Putamen (tissue), 1 donor: ENCODE results near the gene LHFPL3.
"Not testable (repeated sequence)": the region's sequence is repeated elsewhere in the genome, so short reads cannot be mapped to it uniquely, and the experiment has no call there.

Experiments
- DNase-seq: peaks from one replicate; pipeline ENCODE4 v3.0.0-alpha.2; 2016; ENCODE audit warnings: low spot score

The LHFPL3 gene

DNA sequence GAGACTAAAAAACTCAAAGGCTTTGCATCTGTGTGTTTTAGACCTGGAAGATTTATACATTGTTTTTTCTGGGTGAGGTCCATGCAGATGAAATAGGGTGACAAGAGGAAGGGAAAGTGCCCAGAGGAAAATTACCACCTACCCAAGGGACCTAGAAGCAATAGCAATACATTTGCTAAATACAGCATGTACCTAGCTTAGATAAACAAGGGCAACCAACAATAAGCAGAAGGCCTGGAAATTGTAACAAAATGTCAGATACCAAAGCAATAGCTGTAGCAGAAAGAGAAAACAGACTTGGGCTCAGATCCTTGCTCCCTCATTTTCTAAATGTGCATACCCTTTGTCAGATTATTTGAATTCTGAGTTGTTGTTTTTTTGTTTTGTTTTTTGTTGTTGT lies 367.2 kb downstream of the LHFPL3 start:
- DNase-seq, result no peak

DNA sequence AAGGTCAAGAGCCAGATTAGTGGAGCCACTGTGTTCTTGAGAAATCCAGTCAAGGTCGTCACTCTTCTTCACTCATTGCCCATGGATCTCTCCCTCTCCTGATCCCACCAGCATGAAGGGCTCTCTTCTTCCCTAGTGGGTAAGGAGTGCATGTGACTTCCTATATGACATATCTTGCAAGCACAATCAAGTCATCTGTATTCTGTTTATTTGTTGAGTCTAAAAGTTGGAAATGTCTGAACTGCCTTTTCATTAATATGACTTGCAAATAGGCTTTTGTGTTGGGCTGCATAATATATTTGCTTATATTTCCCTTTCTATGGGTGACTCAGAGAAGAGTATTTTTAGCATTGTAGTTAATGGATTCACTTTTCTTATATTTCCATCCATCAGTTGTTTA lies 371.9 kb downstream of the LHFPL3 start:
- DNase-seq, result no peak

DNA sequence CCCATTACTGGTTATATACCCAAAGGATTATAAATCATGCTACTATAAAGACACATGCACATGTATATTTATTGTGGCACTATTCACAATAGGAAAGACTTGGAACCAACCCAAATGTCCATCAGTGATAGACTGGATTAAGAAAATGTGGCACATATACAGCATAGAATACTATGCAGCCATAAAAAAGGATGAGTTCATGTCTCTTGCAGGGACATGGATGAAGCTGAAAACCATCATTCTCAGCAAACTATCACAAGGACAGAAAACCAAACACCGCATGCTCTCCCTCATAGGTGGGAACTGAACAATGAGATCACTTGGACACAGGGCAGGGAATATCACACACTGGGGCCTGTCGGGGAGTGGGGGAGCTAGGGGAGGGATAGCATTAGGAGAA lies 392.6 kb downstream of the LHFPL3 start:
- not testable (repeated sequence) for DNase-seq

DNA sequence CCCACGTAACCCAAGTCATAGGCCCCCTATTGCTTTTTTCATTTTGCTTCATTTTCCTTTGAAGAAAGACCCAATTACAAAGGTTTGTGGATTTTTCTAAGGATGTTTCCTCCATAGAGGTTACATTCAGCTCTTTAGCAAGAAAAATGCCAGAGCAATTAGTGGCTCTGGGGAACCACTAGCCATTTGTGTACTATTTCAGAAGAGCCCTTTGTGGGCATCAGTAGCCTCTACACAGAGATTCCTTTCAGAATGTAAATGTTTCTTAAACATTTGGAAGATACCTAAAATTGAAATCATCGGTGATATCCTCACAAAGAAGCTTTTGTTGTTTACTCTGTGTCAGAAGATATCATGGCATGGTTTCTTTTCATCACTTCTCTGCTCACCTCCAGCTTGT lies 394.6 kb downstream of the LHFPL3 start:
- no peak for DNase-seq

DNA sequence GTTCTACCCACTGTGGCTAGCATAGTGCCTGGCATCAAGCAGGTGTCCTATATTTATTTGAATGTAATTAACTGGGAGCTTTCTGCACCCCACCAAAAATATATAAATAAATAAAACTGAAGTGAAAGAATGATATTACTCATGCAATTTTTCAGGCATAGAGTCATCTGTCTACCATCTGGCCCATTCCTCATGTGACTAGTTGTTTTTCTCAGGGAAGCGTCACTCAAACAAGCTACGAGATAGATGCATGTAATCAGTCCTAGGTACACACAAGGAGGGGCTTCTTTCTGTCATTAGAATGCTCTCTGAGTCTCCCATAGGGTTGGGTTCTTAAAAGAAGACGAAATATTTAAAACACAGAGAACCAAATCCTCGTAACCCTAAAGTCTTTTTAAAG lies 430.1 kb downstream of the LHFPL3 start:
- DNase-seq, result no peak

DNA sequence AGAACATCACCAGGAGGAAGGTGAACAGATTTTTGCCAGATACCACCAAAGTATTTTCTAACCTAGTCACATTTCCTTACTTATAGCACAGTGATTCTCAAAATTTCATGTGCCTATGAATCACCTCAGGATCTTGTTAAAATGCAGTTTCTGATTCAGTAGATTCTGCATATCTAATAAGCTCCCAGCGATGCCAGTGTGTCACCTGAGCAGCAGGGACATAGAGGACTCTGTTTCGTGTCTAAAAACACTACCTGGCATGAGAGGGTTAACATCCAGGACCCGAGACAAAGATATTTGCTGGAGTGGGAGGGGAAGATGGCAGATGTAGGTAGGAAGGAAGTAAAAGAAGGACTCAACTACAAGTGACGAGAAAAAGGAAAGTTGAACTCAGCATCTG lies 433.5 kb downstream of the LHFPL3 start:
- DNase-seq, result no peak

DNA sequence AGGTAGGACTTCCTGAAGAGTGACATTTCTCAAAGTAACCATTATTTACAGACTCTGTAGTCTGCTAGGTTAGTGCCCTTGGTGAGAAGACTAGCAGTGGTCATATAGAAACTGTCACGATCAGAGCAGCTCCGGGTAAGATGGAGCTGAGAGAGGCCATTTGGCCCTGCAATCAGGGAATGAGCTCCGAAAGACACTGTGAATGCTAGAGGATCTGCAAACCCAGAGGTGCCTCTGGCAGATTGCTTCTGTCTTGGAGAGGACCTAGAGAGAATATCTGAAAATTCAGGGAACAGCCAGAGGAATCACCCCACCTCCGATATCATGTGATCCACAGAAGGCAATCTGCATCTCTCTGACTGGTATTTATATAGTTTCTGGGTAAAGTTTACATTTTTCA lies 438.7 kb downstream of the LHFPL3 start:
- no peak for DNase-seq

DNA sequence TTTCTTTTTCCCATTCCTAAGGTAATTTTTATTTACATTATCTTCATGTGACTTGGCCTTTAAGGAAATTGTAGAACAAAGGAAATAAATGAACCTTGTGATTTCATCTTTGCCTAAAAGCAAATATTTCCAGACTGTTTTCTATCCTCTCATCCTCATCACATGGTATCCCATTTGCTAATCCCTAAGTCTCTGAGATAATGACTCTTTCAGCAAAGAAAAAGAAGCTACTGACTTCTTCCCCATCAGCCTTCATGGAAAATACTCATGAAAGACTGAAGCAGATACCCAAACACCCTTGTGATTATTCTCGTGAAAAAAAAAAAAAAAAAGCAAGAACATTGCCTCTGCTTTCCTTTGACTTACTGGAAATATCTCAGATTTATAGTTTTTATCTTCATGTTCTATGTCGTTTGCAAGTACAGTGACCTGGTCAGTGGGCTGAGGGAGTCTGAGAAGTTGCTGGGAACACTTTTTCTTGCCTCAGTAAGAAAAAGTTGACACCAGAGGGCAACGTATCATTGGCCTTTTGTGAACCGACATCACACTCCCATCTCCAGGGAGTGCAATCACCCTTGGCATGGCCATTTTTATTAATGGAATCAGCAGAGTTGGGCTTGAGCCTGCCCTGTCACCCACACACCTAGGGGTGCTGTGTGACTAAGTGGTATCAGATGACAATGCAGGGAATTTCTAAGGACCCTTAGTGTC lies 439.6 kb downstream of the LHFPL3 start:
- peak; percentile 57 for DNase-seq

DNA sequence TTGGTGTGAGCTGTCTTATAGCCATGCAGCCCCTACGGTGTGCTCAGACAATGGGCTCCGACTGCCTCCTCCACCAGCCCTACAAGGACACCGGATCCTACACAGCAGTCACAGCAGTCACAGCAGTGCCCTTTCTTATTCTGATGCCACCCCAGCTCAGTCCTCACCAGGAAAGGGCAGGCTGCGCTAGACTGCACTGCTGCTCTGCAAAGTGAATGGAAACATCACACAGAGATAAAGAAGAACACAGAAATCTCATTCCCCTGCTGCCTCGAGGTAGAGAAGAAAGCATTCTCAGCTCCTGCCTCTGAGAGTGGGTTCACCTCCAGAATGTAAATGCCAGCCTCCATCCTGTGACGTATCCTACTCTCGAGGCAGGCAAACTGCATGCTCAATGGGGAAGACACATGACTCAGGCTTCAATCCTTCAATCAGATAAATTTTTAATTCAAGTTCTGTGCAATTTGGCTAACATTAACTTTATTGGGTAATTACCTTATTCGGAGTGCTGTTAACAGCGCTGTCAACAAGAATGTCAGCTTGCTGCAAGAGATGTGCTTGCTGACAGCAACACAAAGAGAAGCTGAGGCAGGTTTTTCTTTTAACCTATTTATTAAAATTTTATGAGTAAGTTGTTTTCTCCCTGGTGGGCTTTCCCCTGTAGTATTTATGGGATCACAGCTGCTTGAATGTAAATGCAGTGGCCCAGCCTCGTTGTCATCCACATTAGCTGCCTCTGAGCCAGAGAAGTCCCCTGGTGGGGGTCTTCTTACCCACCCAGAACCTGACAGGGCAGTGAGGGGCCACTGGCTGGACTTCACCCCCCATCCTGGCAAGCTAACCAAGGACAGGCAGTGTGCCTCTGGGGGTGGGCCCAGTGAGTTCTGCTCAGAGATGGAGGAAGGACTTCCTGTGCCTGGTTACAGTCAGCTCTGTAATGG lies 444.3 kb downstream of the LHFPL3 start:
- peak; percentile 86 for DNase-seq

DNA sequence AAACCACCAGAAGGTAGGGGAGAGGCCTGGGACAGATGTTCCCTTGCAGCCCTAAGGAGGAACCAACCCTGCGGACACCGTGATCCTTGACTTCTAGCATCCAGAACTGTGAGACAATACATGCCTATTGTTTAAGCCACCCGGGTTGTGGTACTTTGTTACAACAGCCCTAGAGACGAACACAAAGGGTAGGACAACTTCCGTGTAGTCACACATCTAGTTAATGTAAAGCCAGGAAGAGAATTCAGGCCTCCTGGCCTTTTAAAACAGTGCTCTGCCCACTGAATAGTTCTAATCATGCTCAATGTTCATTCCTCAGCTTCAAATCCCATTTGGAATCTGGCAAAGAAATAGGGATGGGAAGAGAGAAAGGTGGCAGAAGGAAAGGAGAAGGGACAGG lies 445.4 kb downstream of the LHFPL3 start:
- DNase-seq, result no peak

DNA sequence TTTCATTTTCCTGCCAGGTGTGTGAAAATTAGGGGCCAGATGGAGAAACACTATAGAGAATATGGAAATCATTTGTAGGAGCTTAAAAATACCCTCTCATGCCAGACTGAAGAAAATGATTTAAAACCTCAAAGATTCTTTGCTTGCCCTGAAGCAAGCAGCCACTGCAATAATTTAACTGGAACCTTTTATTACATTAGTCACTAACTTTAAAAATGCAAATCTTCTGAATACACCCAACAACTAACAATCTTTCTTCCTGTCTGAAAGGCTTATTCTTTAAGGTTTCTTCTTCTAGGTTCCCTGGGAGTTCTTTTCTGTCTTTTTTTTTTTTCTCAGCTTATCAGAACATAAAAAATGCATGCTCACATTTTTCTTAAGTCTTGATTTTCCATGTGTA lies 447.1 kb downstream of the LHFPL3 start:
- DNase-seq, result no peak

DNA sequence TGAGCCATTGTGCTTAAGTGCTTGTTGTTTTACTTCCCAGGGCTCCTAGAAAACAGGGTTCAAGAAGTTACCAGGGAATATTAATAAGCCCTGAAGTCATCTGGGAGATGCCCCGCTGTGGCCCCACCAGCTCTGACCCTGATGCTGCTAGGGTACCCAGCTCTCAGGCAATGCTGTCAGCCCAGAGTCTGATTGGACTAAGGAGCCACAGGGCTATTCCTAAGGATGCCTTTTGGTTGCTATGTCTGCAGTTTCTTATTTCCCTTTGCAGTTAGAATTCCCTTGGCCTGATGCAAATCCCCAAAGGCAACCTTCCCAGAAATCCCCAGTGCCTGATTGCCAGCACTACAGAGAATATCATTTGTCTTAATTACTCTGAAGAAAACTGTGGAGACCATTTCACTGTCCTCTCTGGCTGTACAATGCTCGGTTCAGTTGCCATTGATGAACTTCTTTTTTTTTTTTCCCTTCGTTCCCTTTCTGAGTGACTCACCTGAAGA lies 448.9 kb downstream of the LHFPL3 start:
- DNase-seq, result no peak

DNA sequence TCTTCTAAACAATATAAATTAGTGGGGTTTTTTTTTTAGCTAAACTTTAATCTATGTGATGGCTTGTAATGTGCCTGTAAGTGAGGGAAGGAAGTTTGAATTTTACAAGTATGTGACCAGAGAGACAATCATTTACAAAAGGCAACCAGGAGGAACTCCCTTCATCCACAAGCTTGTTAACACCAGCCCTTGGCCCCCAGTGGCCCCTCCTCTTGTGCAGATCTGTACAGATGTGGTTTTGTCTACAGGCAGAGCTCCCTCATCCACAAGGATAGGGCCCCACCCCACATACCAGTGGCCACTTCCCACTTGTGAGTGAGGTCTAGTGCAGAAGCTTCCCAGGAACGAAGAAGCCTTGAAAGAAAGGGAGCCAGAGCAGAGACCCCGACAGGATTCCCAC lies 451.5 kb downstream of the LHFPL3 start:
- no peak for DNase-seq

DNA sequence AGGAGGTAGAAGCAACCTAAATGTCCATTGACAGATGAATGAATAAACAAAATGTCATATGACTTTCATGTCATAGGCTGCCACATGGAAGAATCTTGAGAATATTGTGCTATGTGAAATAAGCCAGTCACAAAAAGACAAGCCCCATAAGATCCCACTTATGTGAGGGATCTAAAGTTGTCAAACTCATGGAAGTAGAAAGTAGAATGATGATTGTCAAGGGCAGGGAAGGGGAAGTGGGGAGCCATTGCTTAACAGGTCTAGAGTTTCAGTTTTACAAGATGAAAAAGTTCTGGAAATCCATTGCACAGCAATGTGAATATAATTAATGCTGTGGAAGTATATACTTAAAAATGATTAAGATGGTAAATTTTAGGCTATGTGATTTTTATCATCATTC lies 456.3 kb downstream of the LHFPL3 start:
- no peak for DNase-seq

DNA sequence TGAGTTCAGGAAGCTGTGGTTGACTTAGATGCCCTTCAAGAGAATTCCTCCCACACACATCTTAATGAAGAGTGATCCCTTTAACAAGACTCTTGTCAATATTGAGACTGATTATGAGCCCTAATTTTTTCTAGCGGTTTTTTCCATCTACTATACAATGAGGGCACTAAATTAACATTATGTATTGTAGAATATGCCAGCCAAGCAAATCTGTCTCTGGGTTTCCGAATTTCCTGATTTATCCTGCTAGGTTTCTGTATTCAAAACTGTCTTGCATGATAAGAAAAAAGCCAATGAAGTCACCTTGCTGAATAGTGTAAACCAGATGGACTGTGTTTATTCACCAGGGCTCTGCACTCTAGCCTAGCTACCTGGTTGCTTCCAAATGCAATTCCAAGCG lies 461.4 kb downstream of the LHFPL3 start:
- no peak for DNase-seq

DNA sequence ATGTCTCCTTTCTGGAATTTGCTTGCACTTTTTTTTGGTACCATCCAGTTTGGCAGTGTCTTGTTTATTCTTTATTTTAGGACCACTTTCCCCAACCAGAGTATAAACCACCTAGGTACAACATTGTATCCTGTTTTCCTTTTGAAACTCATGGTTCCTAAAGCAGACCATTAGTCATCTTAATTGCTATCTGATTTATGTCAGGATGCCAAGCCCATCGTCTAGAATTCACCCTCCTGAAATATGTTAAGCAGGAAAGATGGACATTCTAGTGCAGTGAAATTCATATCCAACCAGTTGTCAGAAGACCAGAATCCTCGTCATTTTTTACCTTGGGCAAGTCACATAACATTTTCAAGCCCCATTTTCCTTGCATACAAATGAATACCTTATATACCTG lies 462.0 kb downstream of the LHFPL3 start:
- no peak for DNase-seq

DNA sequence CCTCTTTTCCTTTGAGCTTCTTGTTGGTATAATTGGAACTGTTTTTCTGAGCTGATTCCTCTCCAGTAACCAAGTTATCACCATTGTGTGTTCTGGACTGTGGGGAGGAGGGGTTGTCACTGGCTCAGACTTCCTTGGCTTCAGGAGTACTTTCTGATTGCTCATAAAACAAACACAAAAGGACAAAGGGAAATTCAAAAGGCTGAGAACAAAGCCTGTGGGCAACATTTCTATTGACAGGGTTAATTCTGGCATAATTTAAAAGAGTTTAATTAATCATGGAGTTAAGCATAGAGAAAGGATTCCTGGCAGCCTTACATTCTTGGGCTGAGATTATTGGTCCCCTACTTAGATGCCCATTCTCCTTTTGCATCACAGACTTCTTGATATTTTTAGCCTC lies 462.7 kb downstream of the LHFPL3 start:
- no peak for DNase-seq

DNA sequence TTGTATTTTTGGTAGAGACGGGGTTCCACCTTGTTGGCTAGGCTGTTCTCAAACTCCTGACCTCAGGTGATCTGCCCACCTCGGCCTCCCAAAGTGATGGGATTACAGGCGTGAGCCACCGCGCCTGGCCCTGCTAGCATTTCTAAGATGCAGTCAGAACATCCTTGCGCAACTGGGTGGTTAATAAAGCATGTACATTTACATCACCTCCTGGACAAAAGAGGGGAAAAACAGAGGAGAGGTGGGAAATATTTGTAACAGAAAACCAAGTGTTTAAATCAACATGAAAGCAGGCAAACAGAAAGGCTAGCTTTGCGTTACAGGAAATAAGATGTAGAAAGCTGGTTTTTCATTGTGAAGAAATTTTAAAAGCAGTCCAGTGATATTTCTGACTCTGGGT lies 464.7 kb downstream of the LHFPL3 start:
- no peak for DNase-seq

DNA sequence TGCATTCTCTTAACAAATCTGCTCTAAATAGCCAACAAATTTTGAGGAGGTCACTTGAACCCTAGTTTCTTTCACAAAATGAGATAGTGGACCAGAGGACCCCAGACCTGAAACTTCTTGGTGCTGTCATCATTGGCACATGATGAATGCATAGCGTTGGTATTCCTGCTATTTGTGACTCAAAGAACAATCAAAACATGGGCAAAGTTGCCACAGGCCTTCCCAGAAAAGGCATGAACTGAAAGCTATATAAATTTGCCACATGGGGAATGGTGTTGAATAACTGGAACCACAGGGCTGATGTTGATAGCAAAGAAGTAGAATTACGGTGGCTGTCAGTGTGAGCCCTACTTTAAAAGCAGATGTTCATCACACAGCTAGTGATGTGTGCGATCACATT lies 465.8 kb downstream of the LHFPL3 start:
- no peak for DNase-seq

DNA sequence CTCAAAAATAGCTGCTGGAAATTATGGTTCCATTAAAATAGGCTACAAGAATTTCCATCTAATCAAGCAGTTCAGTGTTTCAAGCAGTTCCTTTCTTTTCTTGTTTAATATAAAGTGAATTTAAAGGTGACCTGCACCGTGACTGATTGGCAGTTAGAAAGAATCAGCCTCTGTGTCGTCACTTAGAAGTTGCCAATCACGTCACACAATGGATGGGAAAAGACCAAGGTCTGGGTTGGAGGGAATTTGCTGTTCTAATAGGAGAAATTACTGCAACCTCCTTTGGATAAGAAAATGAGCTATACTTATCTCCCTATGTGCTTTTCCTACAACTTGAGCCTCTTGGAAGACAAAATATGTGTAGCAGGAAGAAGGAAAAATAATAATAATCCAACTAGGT lies 466.2 kb downstream of the LHFPL3 start:
- DNase-seq, result no peak

DNA sequence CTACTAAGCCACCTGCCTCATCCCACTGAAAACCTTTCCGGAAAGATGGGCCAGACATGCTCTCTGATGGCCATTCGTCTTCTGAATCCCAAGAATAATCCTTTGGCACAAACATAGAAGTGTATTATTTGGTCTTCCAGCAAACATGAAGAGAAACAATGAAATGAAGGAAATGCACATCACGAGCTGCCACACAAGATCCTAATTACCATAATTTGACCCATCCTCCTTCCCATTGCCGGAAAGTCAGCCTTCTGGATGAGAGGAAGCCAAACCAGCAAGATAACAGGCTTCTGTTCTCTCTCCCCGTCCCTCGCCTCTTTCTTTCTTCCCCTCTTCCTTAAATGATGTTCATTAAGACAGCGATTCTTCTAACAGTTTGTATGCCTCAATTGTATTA lies 466.7 kb downstream of the LHFPL3 start:
- peak; percentile 90 for DNase-seq

DNA sequence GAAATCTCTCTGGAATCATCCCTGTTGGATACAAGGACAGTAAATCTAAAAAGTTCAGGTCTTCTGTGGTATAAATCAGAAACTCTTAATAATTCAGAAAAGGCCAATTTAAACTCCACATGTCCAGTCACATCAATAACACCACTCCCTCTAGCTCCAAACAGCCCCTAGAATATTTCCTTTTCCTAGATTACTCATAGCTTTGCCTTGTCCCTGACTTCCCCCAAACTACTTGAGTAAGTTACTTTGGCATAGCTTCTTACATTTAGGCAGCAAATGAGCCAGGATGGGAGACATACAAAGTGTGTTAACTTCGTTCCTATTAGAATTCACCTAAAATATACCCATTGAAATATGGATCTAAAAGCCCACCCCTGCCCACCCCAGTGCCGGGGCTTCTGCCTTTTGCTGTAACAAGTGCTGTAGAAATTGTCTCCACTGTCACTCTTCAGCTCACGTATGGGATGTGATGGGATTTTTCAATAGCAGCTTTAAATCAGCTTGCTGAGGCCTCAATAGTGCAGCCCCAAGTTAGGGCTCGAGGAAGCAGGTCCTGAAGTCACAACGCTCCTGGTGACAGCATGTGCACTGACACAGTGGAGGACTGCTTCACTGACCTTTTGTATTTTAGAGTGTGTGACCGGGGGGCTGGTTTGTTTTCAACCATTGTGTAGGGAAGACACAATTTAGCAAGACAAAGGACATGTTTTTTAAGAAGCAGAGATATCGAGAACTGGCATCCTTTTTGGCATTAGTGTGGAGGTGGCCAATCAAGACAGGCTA lies 467.4 kb downstream of the LHFPL3 start:
- DNase-seq, result no peak

DNA sequence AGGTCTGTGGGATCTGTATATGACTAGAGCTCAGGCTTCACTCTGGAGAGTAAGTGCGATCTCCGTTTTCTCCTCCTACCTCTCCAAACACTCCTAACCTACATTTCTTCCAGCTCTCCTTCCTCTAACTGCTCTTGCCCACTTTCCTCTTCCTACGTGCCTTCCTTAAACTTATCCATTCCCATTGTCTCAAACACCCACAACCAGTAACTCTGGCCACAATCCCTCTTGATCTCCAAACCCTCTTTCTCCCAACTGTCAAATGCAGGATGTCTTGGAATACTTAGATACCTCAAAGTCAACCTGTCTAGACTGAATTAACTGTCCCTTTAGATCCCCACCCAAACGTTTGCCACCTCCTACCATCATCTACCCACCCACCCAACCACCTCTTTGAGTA lies 471.9 kb downstream of the LHFPL3 start:
- DNase-seq, result no peak
